PC-9 (cell line): ENCODE results near the gene DYNLT2. TPM values are rescaled to one million over a fixed set of nuclear protein-coding genes. Genes with fewer than 3 reads are reported as not detected.

Experiments used
- BruUV-seq: library from RNA; stranded (reverse); fragments of 400-500 nt; replicated peaks from 2 replicates; lab custom pipeline; 2021; lab: Mats Ljungman, UMichigan
- CTCF ChIA-PET: fragments of 300-600 bp; sonication (Branson Sonifier 250); formaldehyde crosslinking; loops from one replicate; lab custom pipeline; 2022; ENCODE audit warnings: antibody characterized with exemption; lab: Charles Lee
- POLR2A ChIA-PET: fragments of 300-600 bp; sonication (Branson Sonifier 250); formaldehyde crosslinking; loops from one replicate; lab custom pipeline; 2022; ENCODE audit warnings: antibody characterized with exemption; ENCODE audit not compliant: unreplicated experiment; lab: Charles Lee
- DNase-seq, 2 experiments: peaks; one replicate each; pipeline versions ENCODE4 v3.0.0 to v3.0.0-alpha.2; 2015 to 2022; ENCODE audit warnings: mixed read lengths in 1 of 2
- H2AFZ ChIP-seq: fragments of 200-600 bp; sonication (generic); 2 replicates; pipeline ENCODE4 v1.8.1; 2017; ENCODE audit warnings: antibody characterized with exemption
- H3F3A ChIP-seq: fragments of 200-600 bp; sonication (generic); 2 replicates; pipeline ENCODE4 v1.8.1; 2017; ENCODE audit warnings: antibody characterized with exemption, mild to moderate bottlenecking, low read depth; ENCODE audit not compliant: insufficient read depth
- H3K27ac ChIP-seq: fragments of 200-600 bp; sonication (generic); 2 replicates; pipeline ENCODE4 v1.6.1; 2016; ENCODE audit warnings: mixed run types
- H3K27me3 ChIP-seq: fragments of 200-600 bp; sonication (generic); 2 replicates; pipeline ENCODE4 v1.6.1; 2016; ENCODE audit warnings: low read depth, mixed run types; ENCODE audit not compliant: insufficient read depth
- H3K36me3 ChIP-seq: fragments of 200-600 bp; sonication (generic); 2 replicates; pipeline ENCODE4 v1.6.1; 2016; ENCODE audit warnings: low read depth, mixed run types
- H3K4me1 ChIP-seq: fragments of 200-600 bp; sonication (generic); replicated peaks from 2 replicates; pipeline ENCODE4 v1.6.1; 2016; ENCODE audit warnings: mixed run types; ENCODE audit not compliant: insufficient read depth
- H3K4me2 ChIP-seq: fragments of 200-600 bp; sonication (generic); 2 replicates; pipeline ENCODE4 v1.6.1; 2017; ENCODE audit warnings: mixed run types
- H3K4me3 ChIP-seq: fragments of 200-600 bp; sonication (generic); 2 replicates; pipeline ENCODE4 v1.6.1; 2016; ENCODE audit warnings: mixed run types
- H3K79me2 ChIP-seq: fragments of 200-600 bp; sonication (generic); 2 replicates; pipeline ENCODE4 v1.6.1; 2017; ENCODE audit warnings: low read depth, mixed run types
- H3K9me2 ChIP-seq: fragments of 200-600 bp; sonication (generic); 2 replicates; pipeline ENCODE4 v1.8.1; 2017; ENCODE audit warnings: mild to moderate bottlenecking; ENCODE audit not compliant: insufficient read depth
- H3K9me3 ChIP-seq: fragments of 200-600 bp; sonication (generic); 2 replicates; pipeline ENCODE4 v1.8.1; 2016; ENCODE audit warnings: low read depth; ENCODE audit not compliant: insufficient read depth
- H4K20me1 ChIP-seq: fragments of 200-600 bp; sonication (generic); 2 replicates; pipeline ENCODE4 v1.8.1; 2017; ENCODE audit not compliant: insufficient read depth
- CTCF ChIP-seq: fragments of 200-600 bp; sonication (generic); conservative IDR thresholded peaks from 2 replicates; pipeline ENCODE4 v1.6.1; 2017; ENCODE audit warnings: mixed run types, antibody characterized with exemption, mild to moderate bottlenecking, moderate library complexity
- EZH2 ChIP-seq: fragments of 200-600 bp; sonication (generic); IDR thresholded peaks from 2 replicates; pipeline ENCODE4 v1.8.0; 2017; ENCODE audit warnings: antibody characterized with exemption, low read depth
- intact Hi-C: fragments of 100-400 bp; cut with micrococcal nuclease; formaldehyde crosslinking; loops from one replicate; pipeline ENCODE4 v1.10.0; 2022; ENCODE audit not compliant: unreplicated experiment
- total RNA-seq: library from RNA; stranded (reverse); gene quantifications from 2 replicates; pipeline ENCODE4 v1.2.3, GENCODE V29; 2021

The DYNLT2 gene
- total RNA-seq, 1 experiment from 2014 or later, result 1.5 TPM

- no peak for DNase-seq
- no peak overlapping the region for H3K4me2 ChIP-seq
- ChIA-PET POLR2A (no interaction called here), CTCF (no interaction called here)
- H3K4me3 ChIP-seq, result no peak overlapping the region; the same call in 1 of the 2 replicates
- H3F3A ChIP-seq, result peaks cover 25% of the 10 kb centered on the region; the same call in 1 of the 2 replicates
- H3K79me2 ChIP-seq, result peaks cover 41% of the 10 kb centered on the region
- TF ChIP-seq EZH2 (no peak), CTCF (no peak)
- no peak overlapping the region for H3K27ac ChIP-seq
- H3K4me1 ChIP-seq, result peaks cover 34% of the 10 kb centered on the region
- intact Hi-C loops, result loop anchor here (1.0 to 2.0 kb wide), 2 partner anchors 22 to 27 kb away; partner anchors contain the start of genes C6orf120, DYNLT2, ERMARD and WDR27
- 0 out of 2 replicates have a peak, but pooled peaks cover 3% of the 10 kb centered on the region for H3K36me3 ChIP-seq
- no peaks in the 10 kb centered on the region for H3K27me3 ChIP-seq
- no peaks in the 10 kb centered on the region for H3K9me3 ChIP-seq
- no TSS peak for BruUV-seq
- no peak overlapping the region for H2AFZ ChIP-seq
- no peaks in the 10 kb centered on the region for H3K9me2 ChIP-seq
- H4K20me1 ChIP-seq, result peaks cover 11% of the 10 kb centered on the region
Measured at GRCh38 chr6:169723991-169724493, 27.3 kb downstream of the DYNLT2 start.

GRCh38 chr6:169723200-169723909 lies 28.0 kb downstream of the DYNLT2 start:
- H3K27me3 ChIP-seq, result no peaks in the 10 kb centered on the region
- H3K36me3 ChIP-seq, result 0 out of 2 replicates have a peak, but pooled peaks cover 3% of the 10 kb centered on the region
- peaks cover 11% of the 10 kb centered on the region for H4K20me1 ChIP-seq
- H3K4me3 ChIP-seq, result peak overlapping the region; percentile 74
- ChIA-PET POLR2A (no interaction called here), CTCF (no interaction called here)
- peaks cover 34% of the 10 kb centered on the region for H3K4me1 ChIP-seq
- H3K79me2 ChIP-seq, result peaks cover 45% of the 10 kb centered on the region
- no peaks in the 10 kb centered on the region for H3K9me3 ChIP-seq
- H3K4me2 ChIP-seq, result peak overlapping the region; percentile 99
- H2AFZ ChIP-seq, result peak overlapping the region; percentile 81
- intact Hi-C loops, result loop anchor here (1.0 kb wide), 1 partner anchor 21 kb away; the partner anchor contains the start of genes C6orf120 and WDR27
- peak; percentile 36 to 39 for DNase-seq
- TF ChIP-seq EZH2 (no peak), CTCF (no peak)
- BruUV-seq, result no TSS peak
- H3F3A ChIP-seq, result peaks cover 25% of the 10 kb centered on the region; the same call in 1 of the 2 replicates
- H3K9me2 ChIP-seq, result no peaks in the 10 kb centered on the region
- peak overlapping the region; percentile 34 for H3K27ac ChIP-seq

GRCh38 chr6:169722362-169723199 lies 28.8 kb downstream of the DYNLT2 start:
- no peaks in the 10 kb centered on the region for H3K27me3 ChIP-seq
- peaks cover 34% of the 10 kb centered on the region for H3K4me1 ChIP-seq
- H3F3A ChIP-seq, result peaks cover 25% of the 10 kb centered on the region; the same call in 1 of the 2 replicates
- peak overlapping the region; percentile 34 for H3K27ac ChIP-seq
- intact Hi-C loops, result loop anchor here (1.0 kb wide), 1 partner anchor 20 kb away; the partner anchor contains the start of genes C6orf120 and WDR27
- peaks cover 11% of the 10 kb centered on the region for H4K20me1 ChIP-seq
- no peaks in the 10 kb centered on the region for H3K9me2 ChIP-seq
- POLR2A ChIA-PET, result no interaction called here
- peaks cover 48% of the 10 kb centered on the region for H3K79me2 ChIP-seq
- 0 out of 2 replicates have a peak, but pooled peaks cover 3% of the 10 kb centered on the region for H3K36me3 ChIP-seq
- H2AFZ ChIP-seq, result peak overlapping the region; percentile 81
- H3K4me2 ChIP-seq, result peak overlapping the region; percentile 99
- TF ChIP-seq EZH2, result no peak
- TF ChIP-seq CTCF, result no peak
- peak; percentile 7 to 60 for DNase-seq
- H3K9me3 ChIP-seq, result no peaks in the 10 kb centered on the region
- TSS peak; percentile 79 for BruUV-seq
- CTCF ChIA-PET, result no interaction called here
- H3K4me3 ChIP-seq, result peak overlapping the region; percentile 74
